HG03575 (cell line): ENCODE measurements around the gene CYP2B6.
"Not testable (repeated sequence)": the region's sequence is repeated elsewhere in the genome, so short reads cannot be mapped to it uniquely, and the experiment has no call there.

Experiments
- ATAC-seq: cut with Tn5 transposase; IDR thresholded peaks from one replicate; pipeline ENCODE4 v1.9.1; 2021; ENCODE audit not compliant: unreplicated experiment, insufficient number of reproducible peaks, low FRiP score; ENCODE audit errors: extremely low read depth

The CYP2B6 gene

GRCh38 chr19:40990972-40991381 lies at the start of gene CYP2B6:
CYP2B6 (plus strand) TSS chr19:40991282; CDS start chr19:40991306, 24 bp downstream.
- no peak for ATAC-seq

DNA sequence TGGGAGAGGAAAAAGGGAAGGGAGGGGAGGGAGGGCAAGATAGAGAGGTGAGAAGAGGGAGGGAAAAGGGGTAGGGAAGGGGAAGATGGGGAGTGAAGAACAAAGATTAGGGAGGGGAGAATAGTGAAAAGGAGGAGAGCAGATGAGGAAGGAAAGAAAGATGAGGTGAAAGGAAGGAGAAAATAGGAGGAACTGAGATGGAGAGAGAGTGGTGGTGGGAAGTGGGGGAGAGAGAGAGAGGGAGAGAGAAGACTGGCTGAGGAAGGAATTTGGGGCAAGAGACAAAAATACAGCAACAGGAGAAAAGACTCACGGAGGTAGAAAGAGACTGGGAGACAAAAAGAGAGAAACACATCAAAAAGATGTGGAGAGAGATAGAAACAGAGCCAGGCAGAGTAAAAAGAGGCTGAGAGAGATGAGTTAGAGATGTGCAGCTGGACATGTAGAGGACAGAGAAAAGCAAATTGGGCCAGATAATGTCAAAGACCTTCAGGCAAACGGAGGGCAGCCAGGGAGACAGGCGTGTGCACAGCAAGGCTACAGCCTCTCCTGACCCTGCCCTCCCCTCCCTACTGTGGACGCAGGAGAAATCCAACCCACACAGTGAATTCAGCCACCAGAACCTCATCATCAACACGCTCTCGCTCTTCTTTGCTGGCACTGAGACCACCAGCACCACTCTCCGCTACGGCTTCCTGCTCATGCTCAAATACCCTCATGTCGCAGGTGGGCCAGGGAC lies 49.4 kb upstream of the CYP2B6 start:
- no peak for ATAC-seq

GRCh38 chr19:40945645-40946044 lies 45.4 kb upstream of the CYP2B6 start:
- ATAC-seq: no peak

- ATAC-seq: no peak
These were observed 44.0 kb upstream of the CYP2B6 start for GRCh38 chr19:40947114-40947513.

- no peak for ATAC-seq
These were observed 43.5 kb upstream of the CYP2B6 start for GRCh38 chr19:40947573-40947972.

- no peak for ATAC-seq
These were observed 42.3 kb upstream of the CYP2B6 start for GRCh38 chr19:40948580-40949299.

- ATAC-seq: no peak
These were observed 36.5 kb upstream of the CYP2B6 start for GRCh38 chr19:40954573-40954972.

DNA sequence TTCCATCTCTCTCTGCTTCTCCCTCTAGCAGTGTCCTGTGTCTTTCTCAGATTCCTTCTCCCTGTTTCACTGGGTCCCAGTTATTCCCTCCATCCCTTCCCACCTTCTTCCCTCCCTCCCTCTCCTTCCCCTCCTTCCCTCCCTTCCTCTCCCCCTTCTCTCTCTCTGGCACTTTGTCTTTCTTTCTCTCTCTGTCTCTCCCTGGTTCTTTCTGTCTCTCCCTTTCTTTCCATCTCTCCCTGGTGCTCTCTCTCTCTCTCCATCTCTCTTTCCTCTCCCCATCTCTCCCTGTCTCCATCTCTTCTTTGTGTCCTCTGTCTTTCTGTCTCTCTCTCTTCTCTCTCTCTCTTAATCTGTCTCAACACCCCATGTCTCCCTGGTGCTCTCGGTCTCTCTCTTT lies 31.7 kb upstream of the CYP2B6 start:
- no peak for ATAC-seq

- no peak for ATAC-seq
These were observed 30.9 kb upstream of the CYP2B6 start for GRCh38 chr19:40960062-40960685.

GRCh38 chr19:40960780-40961179 lies 30.3 kb upstream of the CYP2B6 start:
- no peak for ATAC-seq

GRCh38 chr19:40962460-40962961 lies 28.6 kb upstream of the CYP2B6 start:
- ATAC-seq: no peak

DNA sequence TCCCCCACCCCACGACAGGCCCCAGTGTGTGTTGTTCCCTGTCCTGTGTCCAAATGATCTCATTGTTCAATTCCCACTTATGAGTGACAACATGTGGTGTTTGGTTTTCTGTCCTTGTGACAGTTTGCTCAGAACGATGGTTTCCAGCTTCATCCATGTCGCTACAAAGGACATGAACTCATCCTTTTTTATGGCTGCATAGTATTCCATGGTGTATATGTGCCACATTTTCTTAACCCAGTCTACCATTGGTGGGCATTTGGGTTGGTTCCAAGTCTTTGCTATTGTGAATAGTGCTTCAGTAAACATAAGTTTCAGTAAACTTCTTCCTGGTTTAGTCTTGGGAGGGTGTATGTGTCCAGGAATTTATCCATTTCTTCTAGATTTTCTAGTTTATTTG lies 26.7 kb upstream of the CYP2B6 start:
- not testable (repeated sequence) for ATAC-seq

GRCh38 chr19:40965351-40965750 lies 25.7 kb upstream of the CYP2B6 start:
- ATAC-seq: not testable (repeated sequence)

- ATAC-seq: not testable (repeated sequence)
These were observed 24.5 kb upstream of the CYP2B6 start for GRCh38 chr19:40966591-40966990.

- not testable (repeated sequence) for ATAC-seq
These were observed 23.0 kb upstream of the CYP2B6 start for GRCh38 chr19:40968065-40968464.

DNA sequence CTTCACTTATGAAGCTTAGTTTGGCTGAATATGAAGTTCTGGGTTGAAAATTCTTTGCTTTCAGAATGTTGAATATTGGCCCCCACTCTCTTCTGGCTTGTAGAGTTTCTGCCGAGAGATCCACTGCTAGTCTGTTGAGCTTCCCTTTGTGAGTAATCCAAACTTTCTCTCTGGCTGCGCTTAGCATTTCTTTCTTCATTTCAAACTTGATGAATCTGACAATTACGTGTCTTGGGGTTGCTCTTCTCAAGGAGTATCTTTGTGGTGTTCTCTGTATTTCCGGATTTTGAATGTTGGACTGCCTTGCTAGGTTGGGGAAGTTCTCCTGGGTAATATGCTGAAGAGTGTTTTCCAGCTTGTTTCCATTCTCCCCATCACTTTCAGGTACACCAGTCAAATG lies 21.4 kb upstream of the CYP2B6 start:
- not testable (repeated sequence) for ATAC-seq

DNA sequence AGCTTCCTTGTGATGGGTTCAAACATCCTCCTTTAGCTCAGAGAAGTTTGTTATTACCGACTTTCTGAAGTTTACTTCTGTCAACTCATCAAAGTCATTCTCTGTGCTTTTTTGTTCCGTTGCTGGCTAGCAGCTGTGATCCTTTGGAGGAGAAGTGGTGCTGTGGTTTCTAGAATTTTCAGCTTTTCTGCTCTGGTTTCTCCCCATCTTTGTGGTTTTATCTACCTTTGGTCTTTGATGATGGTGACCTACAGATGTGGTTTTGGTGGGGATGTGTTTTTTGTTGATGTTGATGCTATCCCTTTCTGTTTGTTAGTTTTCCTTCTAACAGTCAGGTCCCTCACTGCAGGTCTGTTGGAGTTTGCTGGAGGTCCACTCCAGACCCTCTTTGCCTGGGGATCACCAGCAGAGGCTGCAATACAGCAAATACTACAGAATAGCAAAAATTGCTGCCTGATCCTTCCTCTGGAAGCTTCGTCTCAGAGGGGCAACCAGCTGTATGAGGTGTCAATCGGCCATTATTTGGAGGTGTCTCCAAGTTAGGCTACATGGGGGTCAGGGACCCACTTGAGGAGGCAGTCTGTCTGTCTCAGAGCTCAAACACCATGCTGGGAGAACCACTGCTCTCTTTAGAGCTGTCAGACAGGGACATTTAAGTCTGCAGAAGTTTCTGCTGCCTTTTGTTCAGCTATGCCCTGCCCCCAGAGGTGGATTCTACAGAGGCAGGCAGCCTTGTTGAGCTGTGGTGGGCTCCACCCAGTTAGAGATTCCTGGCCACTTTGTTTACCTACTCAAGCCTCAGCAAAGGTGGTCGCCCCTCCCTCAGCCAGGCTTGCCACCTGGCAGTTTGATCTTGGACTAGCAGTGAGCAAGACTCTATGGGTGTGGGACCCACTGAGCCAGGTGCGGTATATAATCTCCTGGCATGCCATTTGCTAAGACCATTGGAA lies 20.4 kb upstream of the CYP2B6 start:
- not testable (repeated sequence) for ATAC-seq

DNA sequence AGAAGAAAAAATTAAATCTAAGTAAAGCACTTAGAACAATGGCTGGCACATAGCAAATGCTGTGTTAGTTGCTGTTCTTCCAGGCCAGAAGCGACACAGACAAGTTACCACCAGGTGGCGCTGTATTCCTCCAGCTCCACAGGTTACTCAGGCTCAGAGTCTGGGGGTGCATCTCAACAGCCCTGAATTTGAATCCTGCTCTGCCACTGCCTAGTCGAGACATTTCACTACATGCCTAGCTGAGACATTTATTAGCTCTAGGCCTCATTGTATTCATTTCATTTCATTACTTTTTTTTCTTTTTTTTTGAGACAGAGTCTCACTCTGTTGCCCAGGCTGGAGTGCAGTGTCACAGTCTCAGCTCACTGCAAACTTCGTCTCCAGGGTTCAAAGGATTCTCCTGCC lies 16.4 kb upstream of the CYP2B6 start:
- ATAC-seq: no peak

- ATAC-seq: no peak
These were observed 14.9 kb upstream of the CYP2B6 start for GRCh38 chr19:40976134-40976533.
